Iris pigment epithelial cell (primary cell): ENCODE measurements around the gene NTMT2.
"Not testable (repeated sequence)": the region's sequence is repeated elsewhere in the genome, so short reads cannot be mapped to it uniquely, and the experiment has no call there.

Experiments used
- DNase-seq: peaks from one replicate; pipeline ENCODE4 v3.0.0-alpha.2; 2011; ENCODE audit warnings: low read depth

The NTMT2 gene

GRCh38 chr1:170157820-170158219, 12.1 kb downstream of the NTMT2 start:
- DNase-seq, result no peak

GRCh38 chr1:170162459-170163246, 16.9 kb downstream of the NTMT2 start:
- peak; percentile 91 for DNase-seq

- DNase-seq, result no peak
Measured at GRCh38 chr1:170164103-170164763, 18.5 kb downstream of the NTMT2 start.

- DNase-seq, result no peak
Measured at GRCh38 chr1:170166518-170167180, 20.9 kb downstream of the NTMT2 start.

- peak; percentile 63 for DNase-seq
Measured at GRCh38 chr1:170168265-170168664, 22.5 kb downstream of the NTMT2 start.

GRCh38 chr1:170170513-170170912, 24.8 kb downstream of the NTMT2 start:
- not testable (repeated sequence) for DNase-seq

- DNase-seq, result no peak
Measured at GRCh38 chr1:170174395-170174794, 28.6 kb downstream of the NTMT2 start.

GRCh38 chr1:170175041-170175440, 29.3 kb downstream of the NTMT2 start:
- peak; percentile 1 for DNase-seq

- no peak for DNase-seq
Measured at GRCh38 chr1:170175484-170175883, 29.7 kb downstream of the NTMT2 start.

- DNase-seq, result no peak
Measured at GRCh38 chr1:170176772-170177171, 31.0 kb downstream of the NTMT2 start.

GRCh38 chr1:170182442-170182841, 36.7 kb downstream of the NTMT2 start:
- no peak for DNase-seq

- DNase-seq, result no peak
Measured at GRCh38 chr1:170192546-170192945, 46.8 kb downstream of the NTMT2 start.

GRCh38 chr1:170194451-170194850, 48.7 kb downstream of the NTMT2 start:
- DNase-seq, result no peak

- DNase-seq, result no peak
Measured at GRCh38 chr1:170196490-170197236, 50.9 kb downstream of the NTMT2 start.

- DNase-seq, result no peak
Measured at GRCh38 chr1:170198090-170198489, 52.3 kb downstream of the NTMT2 start.

GRCh38 chr1:170198584-170198983, 52.8 kb downstream of the NTMT2 start:
- DNase-seq, result no peak

GRCh38 chr1:170200161-170200560, 54.4 kb downstream of the NTMT2 start:
- no peak for DNase-seq

- DNase-seq, result peak; percentile 22
Measured at GRCh38 chr1:170200621-170201397, 55.0 kb downstream of the NTMT2 start.

- DNase-seq, result no peak
Measured at GRCh38 chr1:170203693-170204092, 57.9 kb downstream of the NTMT2 start.

- no peak for DNase-seq
Measured at GRCh38 chr1:170204121-170204520, 58.4 kb downstream of the NTMT2 start.

- DNase-seq, result no peak
Measured at GRCh38 chr1:170205301-170205700, 59.5 kb downstream of the NTMT2 start.

- no peak for DNase-seq
Measured at GRCh38 chr1:170209125-170209524, 63.4 kb downstream of the NTMT2 start.
